Left renal pelvis (tissue), 4 donors: ENCODE data around the gene GRIK5. TPM values are rescaled to one million over a fixed set of nuclear protein-coding genes. Genes with fewer than 3 reads are reported as not detected.
"Not testable (repeated sequence)": the region's sequence is repeated elsewhere in the genome, so short reads cannot be mapped to it uniquely, and the experiment has no call there.

Experiments used
- DNase-seq, 4 donors: peaks; one replicate each; pipeline ENCODE4 v3.0.0-alpha.2; 2013; ENCODE audit warnings: low read depth in 4 of 4, low spot score in 3 of 4
- polyA plus RNA-seq, 4 donors: library from polyadenylated mRNA; unstranded; fragments of 120-200 nt; gene quantifications; one replicate each; pipeline ENCODE4 v1.2.1, GENCODE V29; 2013; ENCODE audit not compliant: insufficient read length in 4 of 4

The GRIK5 gene, protein sequence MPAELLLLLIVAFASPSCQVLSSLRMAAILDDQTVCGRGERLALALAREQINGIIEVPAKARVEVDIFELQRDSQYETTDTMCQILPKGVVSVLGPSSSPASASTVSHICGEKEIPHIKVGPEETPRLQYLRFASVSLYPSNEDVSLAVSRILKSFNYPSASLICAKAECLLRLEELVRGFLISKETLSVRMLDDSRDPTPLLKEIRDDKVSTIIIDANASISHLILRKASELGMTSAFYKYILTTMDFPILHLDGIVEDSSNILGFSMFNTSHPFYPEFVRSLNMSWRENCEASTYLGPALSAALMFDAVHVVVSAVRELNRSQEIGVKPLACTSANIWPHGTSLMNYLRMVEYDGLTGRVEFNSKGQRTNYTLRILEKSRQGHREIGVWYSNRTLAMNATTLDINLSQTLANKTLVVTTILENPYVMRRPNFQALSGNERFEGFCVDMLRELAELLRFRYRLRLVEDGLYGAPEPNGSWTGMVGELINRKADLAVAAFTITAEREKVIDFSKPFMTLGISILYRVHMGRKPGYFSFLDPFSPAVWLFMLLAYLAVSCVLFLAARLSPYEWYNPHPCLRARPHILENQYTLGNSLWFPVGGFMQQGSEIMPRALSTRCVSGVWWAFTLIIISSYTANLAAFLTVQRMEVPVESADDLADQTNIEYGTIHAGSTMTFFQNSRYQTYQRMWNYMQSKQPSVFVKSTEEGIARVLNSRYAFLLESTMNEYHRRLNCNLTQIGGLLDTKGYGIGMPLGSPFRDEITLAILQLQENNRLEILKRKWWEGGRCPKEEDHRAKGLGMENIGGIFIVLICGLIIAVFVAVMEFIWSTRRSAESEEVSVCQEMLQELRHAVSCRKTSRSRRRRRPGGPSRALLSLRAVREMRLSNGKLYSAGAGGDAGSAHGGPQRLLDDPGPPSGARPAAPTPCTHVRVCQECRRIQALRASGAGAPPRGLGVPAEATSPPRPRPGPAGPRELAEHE
- 10 to 100 TPM; 18.3 to 30.7 (median 21.4) TPM for polyA plus RNA-seq

DNA sequence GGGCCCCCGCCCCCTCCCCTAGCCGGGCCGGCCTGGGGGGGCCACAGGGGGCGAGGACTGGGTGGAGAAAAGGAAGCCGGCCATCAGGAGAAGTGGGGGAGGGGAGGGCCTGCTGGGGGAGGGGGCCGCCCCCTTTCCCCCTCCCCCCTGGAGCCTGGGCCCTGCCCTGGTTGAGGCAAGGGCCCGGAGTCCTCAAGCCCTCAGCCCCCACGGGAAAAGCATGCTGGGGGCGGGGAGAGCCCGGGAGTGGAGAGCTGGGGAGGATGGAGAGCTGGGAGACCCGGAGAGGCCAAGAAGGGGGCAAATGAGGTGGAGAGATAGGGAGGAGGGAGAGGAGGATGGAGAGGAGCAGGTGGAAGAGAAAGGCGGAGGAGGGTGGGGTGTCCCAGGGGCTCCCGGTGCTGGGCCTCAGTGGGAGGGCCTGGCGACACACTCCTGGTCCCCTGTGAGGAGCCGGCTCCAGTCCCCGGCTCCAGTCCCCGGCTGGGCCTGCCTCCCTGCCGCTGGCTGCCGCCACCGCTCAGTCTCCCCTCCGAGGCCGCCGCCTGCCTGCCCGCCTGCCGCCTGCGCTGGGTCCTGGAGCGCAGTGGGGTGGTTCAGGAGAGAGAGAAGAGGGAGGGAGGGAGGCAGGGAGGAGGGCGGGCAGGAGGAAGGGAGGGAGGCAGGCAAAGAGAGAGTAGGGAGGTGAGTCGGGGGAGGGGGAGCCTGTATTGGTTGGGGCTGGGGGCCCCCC, at the start of gene GRIK5:
TSS of gene GRIK5 (minus strand) at position 588 of the 733 bp plus-strand sequence. CDS start 4,436 bp downstream, outside the sequence.
- DNase-seq, result peak in 2 of 4 donors; percentile 29 to 32

DNA sequence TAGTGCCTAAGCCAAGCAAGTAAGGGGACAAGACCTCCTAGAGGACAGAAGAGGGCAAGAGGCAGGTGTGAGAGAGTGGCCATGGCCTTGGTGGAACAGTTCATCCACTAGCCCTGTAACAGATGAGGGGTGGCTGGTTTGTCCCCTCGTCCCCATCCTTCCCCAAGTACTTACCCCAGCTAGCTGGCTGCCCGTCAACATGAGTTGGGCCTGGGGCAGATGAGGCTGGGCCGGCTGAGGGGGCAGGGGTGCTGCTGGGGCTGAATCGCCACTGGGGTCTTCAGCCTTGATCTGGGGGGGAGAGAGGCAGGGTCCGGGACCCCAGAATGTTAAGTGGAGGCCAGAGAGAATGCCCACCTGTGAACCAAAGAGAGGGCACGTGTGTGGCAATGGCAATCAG, 47.1 kb upstream of the GRIK5 start:
- DNase-seq, result no peak

DNA sequence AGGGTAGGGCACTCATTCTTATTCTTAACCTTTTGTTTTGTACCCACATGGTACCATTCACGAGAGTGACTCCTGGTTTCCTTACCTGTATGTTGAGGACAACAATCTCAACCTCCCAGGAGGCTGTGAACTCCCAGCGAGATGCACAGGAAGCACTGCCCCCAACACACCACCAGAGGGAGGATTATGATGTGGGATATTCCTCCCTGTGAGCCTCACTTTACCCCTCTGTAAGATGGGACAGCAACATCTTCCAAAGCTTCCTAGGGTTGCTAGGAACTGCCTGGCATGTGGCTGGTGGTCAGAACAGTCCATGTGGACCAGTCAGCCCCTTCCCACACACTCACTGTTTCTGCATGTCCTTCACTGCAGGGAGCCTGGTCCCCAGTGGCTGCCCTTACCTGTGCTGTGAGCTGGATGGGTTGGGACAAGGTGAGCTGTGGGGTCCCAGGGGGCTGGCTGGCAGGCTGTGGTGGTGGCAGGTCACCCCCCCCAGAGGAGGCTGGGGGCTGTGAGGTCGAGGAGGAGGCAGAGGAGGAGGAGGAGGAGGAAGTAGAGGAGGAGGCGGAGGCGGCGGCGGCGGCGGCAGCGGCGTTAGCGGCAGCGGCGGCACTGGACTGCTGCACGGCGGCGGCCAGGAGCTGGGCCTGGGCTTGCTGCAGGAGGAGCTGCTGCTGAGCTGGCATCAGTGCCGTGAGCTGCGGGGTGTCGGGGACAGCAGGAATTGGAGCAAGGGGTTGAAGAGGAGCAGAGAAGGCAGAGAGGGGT, 46.5 kb upstream of the GRIK5 start:
- no peak for DNase-seq

DNA sequence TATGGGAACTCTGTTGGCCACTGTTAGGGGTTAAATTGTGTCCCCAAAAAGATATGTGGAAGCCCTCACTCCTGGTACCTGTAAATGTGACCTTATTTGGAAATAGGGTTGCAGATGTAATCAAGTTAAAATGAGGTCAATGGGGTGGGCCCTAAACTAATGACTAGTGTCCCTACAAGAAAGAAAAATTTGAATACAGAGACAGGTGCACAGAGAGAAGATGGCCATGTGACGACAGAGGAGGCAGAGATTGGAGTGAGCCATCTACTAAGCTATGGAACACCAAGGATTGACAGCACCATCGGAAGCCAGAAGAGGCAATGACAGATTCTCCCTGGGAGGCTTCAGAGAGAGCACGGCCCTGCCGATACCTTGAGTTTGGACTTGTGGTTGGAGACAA, 45.7 kb upstream of the GRIK5 start:
- DNase-seq, result no peak

DNA sequence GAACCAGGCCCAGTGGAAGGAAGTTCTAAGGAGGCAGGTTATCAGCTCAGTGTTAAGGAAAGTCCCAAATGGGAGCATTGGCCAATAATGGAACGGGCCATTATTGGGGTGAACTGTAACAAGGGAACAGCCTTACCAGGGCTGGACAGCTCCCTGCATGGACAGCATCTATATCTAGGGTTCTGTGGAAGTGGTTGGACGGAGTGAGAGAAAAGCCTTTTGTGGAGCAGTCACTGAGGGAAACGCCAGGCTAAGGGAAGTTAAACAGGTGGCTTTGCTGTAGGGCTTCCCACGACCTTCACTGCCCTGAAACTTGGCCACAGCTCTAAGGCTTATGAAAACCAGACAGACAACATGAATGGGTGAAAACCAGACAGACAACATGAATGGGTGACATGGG, 45.2 kb upstream of the GRIK5 start:
- DNase-seq, result no peak

DNA sequence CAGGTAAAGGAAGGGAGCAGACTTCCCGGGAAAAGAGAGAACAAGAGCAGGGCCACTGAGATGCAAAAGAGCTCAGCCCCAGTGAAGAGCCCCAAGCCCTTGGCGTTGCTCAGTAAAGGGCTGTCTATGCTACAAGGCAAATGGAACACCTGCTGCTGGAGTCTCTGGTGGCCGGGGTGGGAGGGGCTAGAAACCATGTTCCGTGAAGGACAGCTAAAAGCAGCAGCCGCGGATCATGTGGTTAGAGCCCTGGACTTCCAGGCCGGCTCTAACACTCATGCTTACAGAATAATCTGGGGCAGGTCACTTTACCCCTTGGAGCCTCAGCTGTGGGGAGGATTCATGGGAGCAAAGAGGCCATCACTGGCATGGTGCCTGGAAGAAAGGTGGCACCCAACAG, 44.4 kb upstream of the GRIK5 start:
- no peak for DNase-seq

DNA sequence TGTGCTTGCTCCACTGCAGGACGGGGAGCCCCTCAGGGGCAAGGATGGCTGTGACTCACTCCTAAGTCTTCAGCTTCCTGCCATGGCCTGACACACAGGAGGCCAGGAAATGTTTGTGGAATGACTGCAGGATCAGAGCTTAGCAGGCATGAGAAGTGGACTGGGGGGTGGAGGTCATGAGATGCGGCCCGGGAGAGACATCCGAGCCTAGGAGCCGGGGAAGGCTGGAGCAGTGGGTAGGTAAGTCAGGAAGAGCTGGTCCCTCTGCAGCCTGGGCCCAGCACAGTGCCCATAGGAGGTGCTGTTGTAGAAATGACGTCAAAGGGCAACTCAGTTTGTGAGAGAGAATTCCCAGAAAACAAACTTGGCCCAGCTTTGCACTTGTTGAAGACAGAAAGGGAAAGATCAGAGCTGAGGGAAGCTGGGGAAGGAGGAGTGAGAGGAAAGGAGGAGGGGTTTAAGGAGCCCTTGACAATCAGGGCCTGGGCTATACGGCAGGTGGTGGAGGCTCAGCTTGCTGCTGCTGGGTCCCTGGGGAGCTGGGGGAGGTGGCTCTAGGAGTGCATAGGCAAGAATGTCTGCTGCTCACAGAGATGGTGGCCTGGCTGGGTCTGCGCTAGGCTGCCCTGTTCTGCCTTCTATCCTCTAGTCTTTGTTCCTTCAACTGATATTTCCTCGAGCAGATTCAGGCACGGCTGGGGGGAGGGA, 43.8 kb upstream of the GRIK5 start:
- no peak for DNase-seq

DNA sequence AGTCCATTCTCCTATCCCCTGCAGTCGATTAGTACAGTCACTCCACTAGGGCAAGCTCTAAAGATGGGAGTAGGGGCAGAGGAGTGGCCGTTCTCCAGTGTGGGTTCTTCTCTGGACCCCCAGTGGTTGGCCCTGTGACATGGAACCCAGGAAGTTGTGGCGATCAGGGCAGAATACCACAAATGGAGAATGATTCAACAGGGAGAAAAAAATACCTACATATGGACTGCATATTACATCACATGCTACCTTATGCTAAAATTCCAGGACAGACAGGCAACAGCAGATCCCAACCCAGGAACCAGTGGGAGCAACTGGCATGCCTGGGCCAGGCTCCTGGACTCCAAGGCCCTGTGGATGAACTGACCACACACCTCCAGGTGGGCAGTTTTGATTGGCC, 41.8 kb upstream of the GRIK5 start:
- DNase-seq, result no peak

DNA sequence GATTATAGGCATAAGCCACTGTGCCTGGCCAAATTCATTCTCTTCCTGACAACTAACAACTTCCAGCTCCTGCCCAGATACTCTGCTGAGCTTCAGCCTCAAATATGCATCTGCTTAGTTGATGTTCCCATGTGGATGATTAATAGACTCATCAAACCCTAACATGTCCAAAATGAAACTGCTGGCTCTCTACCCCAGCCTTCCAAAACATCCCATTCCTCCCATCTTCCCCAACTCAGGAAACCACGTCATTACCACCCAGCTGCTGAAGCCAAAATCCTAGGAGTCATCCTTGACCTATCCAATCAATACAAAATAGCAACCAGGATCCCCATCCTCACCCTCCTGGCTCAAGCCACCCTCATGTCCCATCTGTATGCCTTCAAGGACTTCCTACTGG, 41.4 kb upstream of the GRIK5 start:
- no peak for DNase-seq

DNA sequence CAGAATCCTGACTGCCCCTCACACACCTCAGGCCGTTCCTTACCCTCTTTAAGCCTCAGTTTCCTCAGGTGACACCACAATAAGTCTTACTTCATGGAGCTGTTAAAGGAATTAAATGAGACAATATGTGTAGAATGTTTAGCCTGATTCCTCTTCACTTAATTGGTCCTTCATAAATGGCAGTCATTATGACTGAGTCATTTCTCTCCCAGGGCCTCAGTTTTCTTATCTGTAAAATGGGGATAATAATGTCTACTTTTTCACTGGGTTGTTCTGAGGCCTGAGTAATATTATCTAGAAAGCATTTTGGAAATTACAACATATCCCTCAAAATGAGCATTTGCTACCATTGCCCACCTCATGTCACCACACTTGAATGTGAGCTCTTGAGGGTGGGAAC, 40.7 kb upstream of the GRIK5 start:
- no peak for DNase-seq

DNA sequence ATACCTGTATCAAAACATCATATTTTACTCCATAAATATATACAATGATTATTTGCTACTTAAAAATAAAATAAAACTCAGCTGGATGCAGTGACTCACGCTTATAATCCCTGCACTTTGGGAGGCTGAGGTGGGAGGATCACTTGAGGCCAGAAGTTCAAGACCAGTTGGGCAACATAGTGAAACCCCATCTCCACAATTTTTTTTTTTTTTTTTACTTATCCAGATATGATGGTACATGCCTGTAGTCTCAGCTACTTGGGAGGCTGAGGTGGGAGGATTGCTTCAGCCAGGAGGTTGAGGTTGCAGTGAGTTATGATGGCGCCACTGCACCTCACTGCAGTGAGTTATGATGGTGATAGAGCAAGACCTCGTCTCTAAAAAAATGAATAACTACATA, 39.9 kb upstream of the GRIK5 start:
- no peak for DNase-seq

DNA sequence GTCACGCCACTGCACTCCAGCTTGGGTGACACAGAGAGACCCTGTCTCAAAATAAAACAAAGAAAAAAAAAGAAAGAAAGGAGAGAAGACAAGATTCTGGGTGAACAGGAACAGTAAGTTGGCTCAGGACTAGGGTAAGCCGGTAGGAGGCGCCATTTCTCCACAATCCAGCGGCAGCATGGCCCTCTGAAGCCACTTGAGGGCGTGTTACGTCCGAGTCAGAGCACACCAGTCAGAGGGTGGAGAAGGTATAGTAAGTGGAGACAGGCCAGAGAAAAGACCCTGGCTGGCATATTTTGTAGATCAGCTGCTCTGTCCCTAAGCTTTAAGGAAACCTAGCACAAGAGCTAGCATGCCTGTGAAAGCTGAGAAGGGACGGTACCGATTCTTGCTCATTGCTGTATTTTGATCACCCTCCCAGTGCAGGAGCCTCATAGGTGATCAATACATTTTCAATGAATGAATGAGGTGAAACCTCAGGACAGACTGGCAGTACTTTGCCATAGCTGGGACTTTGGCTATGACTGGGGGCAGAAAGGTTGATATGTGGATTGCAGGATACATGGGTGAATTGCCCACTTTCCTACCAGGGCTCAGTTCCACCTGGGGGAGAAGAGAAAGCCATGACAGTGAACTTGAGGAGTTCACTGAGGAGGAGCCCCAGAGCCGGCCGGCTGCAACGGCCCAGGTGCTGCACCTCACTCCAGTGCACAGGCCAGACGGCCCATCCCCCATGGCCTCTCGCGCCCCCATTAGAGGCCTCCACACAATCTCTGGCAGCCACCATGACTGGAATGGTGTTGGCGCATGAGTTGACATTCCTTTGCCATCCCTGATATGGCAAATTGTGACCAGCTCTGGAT, 38.8 kb upstream of the GRIK5 start:
- peak in 3 of 4 donors; percentile 29 to 48 (median 48) for DNase-seq

DNA sequence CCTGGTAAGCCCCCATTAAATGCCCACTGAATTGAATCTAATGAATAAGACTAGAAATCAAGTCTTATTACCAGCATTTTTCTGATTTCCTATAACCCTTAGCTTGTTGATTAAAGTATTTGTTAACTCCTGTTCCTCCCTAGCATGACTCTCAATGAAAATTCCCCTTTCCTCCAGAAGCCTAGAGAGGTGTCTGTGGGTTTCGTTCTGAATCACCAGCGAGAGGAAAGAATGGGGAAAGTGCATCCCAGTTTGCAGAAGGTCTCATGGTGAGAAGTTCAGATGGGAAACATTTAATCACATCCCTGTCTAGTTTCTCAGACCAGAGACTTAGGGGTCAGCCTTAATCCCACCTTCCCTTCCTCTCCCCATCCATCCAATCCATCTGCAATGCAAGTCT, 35.4 kb upstream of the GRIK5 start:
- no peak for DNase-seq

DNA sequence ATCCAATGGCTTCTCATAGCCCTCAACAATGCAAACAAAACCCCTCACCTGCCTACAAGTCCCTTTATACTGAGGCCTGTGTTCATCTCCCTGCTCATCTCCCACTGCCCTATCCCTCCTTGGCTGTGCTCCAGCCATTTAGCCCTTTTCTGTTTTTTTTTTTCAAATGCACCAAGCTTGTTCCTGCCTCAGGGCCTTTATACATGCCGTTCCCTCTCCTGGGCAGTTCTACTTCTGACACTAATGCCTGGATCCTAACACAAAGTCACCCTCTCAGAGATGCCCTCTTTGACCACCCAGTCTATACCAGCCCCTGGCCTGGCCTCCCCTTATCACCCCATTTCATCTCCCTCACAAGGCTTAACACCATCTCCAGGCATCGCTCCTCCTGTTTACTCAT, 32.9 kb upstream of the GRIK5 start:
- DNase-seq, result no peak

DNA sequence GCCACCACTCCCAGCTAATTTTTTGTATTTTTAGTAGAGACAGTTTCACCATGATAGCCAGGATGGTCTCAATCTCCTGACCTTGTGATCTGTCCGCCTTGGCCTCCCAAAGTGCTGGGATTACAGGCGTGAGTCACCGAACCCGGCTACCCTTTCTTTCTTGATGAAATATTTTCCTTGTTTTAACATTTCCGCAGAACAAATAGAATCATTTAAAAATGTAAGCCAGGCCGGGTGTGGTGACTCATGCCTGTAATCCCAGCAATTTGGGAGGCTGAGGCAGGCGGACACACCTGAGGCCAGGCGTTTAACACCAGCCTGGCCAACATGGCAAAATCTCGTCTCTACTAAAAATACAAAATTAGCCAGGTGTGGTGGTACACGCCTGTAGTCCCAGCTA, 30.2 kb upstream of the GRIK5 start:
- DNase-seq, result not testable (repeated sequence)

DNA sequence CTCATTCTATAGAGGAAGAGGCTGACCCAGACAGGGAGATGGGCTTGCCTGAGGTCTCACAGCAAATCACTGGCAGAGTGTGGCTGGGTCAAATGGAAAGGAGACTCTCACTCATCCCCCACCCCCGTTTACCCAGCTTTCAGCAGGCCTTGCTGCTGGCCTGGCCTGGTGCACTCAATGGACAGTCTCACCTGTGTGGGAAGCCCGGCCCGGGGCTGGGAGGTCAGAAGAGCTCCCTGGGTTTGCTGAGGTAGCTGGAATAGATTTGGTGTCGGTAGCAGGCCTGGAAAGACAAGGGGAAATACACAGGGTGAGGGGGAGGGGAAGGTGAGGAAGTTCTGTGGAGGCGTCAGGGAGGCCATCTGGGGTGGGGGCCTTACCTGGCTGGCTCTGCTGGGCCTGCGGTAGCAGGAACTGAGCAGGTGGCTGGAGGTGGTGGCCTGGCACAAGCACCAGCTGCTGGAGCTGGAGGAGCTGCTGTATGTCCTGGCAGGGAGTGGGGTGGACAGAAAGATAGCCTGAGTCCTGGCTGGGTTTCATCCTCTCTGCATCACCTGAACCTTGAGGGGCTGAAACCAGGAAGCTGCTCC, 29.4 kb upstream of the GRIK5 start:
- DNase-seq, result no peak

DNA sequence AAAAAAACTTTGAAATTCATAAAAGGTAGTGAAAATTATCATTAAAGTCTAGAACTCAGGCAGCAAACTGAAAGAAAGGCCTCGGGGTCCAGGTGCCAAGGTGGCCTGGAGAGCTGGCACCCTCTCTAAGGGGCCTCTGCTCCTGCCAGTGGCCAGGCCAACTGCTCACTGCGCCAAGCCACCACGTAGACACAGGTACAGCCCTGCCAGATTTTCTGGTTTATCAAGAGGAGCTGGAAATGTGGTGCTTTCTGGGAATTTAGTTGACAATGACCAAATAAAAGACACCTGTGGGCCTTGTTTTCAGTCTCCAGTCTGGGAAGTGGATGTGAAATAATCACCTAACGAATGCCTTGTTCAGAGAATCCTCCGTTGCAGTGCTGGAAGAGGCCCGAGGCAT, 28.8 kb upstream of the GRIK5 start:
- DNase-seq, result no peak

DNA sequence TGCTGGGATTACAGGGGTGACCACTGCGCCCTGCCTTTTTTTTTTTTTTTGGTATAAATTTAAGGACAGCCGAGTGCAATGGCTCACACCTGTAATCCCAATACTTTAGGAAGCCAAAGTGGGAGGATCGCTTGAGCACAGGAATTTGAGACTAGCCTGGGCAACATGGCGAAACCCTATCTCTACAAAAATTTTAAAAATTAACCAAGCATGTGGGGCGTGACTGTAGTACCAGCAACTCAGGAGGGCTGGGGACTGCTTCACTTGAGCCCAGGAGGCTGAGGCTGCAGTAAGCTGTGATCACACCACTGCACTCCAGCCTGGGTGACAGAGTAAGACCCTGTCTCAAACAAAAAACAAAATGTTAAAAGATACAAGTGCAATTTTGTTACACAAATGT, 27.5 kb upstream of the GRIK5 start:
- DNase-seq, result no peak
